HEK293 (cell line): ENCODE data around the gene TRIM2.

Experiments
- KLF9 ChIP-seq: fragments of 450-650 bp; formaldehyde crosslinking; IDR thresholded peaks from 2 replicates; pipeline ENCODE4 v1.5.1; 2016; ENCODE audit warnings: missing biosample characterization, missing genetic modification characterization, low read depth
- RBAK ChIP-seq: fragments of 450-650 bp; formaldehyde crosslinking; IDR thresholded peaks from 2 replicates; pipeline ENCODE4 v1.5.1; 2016; ENCODE audit warnings: missing biosample characterization, missing genetic modification characterization
- SP3 ChIP-seq: fragments of 450-650 bp; formaldehyde crosslinking; IDR thresholded peaks from 2 replicates; pipeline ENCODE4 v1.5.1; 2016; ENCODE audit warnings: missing biosample characterization, missing genetic modification characterization
- ZNF140 ChIP-seq: fragments of 450-650 bp; formaldehyde crosslinking; IDR thresholded peaks from 2 replicates; pipeline ENCODE4 v1.5.1; 2016; ENCODE audit warnings: missing biosample characterization, missing genetic modification characterization
- ZNF48 ChIP-seq: fragments of 450-650 bp; formaldehyde crosslinking; IDR thresholded peaks from 2 replicates; pipeline ENCODE4 v1.5.1; 2016; ENCODE audit warnings: missing biosample characterization, missing genetic modification characterization
- ZNF660 ChIP-seq: fragments of 450-650 bp; IDR thresholded peaks from 2 replicates; pipeline ENCODE4 v1.5.1; 2018; ENCODE audit warnings: missing biosample characterization, mild to moderate bottlenecking, missing genetic modification characterization

GRCh38 chr4:153294631-153295030 is 90.4 kb downstream of the TRIM2 start:
- no peak for TF ChIP-seq ZNF48 (tag by site-specific recombination)
- TF ChIP-seq KLF9: no peak
- TF ChIP-seq ZNF660 (tag by site-specific recombination): no peak
- TF ChIP-seq SP3: no peak
- TF ChIP-seq ZNF140 (tag by site-specific recombination): no peak
- TF ChIP-seq RBAK (tag by site-specific recombination): no peak
